GM18520 (cell line): ENCODE data around the gene COL1A1.

Experiments
- ATAC-seq: cut with Tn5 transposase; IDR thresholded peaks from one replicate; pipeline ENCODE4 v1.9.1; 2021; ENCODE audit not compliant: unreplicated experiment

The COL1A1 gene

GRCh38 chr17:50201276-50201854, at the start of gene COL1A1:
Gene COL1A1 (minus strand): TSS chr17:50201631. CDS start chr17:50201513, 118 bp downstream.
- ATAC-seq, result no peak

DNA sequence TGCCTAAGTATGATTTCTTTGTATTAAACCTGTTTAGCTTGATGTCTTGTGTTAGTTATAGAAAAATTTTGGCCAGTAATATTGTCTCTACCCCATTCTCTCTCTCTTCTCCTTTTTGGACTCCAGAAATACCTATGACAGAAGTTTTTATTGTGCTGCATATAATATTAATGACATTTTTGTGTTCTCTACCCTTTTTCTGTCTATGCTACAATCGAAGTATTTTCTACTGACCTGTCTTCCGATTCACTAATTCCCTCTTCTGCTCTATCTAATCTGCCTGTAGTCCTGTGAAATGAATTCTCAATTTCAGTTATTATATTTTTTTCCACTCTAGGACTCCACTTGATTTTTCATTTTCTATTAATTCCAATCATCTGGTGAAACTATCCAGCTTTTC, 46.8 kb upstream of the COL1A1 start:
- no peak for ATAC-seq

DNA sequence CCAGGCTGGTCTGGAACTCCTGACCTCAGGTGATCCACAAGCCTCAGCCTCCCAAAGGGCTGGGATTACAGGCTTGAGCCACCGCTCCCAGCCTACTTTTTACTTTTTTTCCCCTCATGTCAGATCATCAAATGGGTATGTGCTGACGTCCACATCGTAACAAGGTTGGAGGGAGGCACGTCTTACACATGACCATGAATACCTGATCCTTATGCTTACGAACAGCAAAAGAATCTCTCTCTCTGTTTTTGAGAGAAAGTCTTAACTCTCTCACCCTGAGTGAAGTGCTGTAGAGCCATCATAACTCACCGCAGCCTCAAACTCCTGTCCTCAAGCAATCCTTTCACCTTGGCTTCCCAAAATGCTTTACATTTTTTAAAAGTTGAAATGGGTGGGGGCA, 43.3 kb upstream of the COL1A1 start:
- no peak for ATAC-seq

- no peak for ATAC-seq
Measured at GRCh38 chr17:50241431-50241830, 40.0 kb upstream of the COL1A1 start.

DNA sequence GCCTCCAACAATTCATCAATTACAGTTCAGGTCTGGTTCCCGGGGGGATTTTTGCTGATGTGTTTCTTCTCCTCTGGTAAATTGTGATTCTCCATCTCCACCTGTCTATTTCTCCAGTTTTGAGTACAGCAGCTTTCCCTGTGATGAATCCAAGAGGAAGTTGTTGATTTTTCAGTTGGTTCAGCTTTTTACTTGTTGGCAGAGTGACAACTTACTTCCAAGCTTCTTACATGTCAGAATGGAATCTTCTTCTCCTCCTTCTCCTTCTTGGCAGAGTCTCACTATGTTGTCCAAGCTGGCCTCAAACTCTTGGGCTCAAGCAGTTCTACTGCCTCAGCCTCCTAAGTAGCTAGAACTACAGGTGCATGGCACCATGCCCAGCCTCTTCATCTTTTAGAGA, 39.4 kb upstream of the COL1A1 start:
- no peak for ATAC-seq

DNA sequence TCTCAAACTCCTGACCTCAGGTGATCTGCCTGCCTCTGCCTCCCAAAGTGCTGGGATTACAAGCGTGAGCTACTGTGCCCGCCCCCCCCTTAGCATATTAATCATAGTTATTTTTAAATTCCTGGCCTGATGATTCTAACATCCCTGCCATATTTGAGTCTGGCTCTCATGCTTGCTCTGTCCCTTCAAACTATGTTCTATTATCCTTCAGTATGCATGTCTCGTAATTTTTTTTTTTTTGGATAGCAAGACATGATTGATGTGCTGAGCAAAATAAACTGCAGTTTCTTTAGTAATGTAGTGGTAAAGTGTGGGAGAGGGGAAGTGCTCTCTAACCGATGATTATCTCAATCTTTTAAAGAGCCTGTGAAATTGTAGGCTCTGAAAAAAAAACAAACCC, 38.5 kb upstream of the COL1A1 start:
- ATAC-seq, result no peak

DNA sequence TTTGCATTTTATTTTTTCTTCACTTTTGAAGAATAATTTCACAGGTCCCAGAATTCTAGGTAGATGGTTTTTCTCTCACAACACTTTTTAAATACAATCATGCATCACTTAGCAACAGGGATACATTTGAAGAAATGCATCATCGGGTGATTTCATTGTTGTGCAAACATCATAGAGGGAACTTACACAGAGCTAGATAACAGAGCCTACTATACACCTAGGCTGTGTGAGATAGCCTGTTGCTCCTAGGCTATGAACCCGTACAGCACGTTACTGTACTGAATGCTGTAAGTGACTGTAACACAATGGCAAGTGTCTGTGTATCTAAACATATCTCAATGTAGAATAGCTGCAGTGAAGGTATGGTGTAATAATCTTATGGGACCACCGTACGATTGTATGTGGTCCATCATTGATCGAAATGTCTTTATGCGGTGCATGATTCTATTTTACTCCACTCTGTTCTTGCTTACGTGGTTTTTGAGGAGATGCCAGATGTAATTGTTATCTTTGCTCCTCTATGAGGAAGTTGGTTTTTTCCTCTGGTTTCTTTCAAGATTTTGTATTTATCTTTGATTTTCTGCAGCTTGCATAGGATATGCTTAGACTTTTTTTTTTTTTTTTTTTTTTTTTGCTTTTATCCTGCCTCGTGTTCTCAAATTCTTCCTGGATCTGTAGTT, 37.3 kb upstream of the COL1A1 start:
- ATAC-seq, result no peak

- ATAC-seq, result no peak
Measured at GRCh38 chr17:50237901-50238300, 36.5 kb upstream of the COL1A1 start.

DNA sequence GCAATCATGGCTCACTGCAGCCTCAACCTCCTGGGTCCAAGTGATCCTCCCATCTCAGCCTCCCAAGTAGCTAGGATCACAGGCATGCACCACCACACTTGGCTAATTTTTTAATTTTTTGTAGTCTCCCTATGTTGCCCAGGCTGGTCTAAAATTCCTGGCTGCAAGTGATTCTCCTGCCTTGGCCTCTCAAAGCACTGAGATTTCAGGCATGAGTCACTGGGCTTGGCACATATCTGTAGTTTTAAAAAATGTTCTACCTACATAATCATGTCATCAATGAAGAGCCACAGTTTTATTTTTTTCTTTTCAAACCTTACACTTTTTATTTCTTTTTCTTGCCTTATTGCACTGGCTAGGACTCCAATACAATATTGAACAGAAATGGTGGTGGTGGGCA, 33.1 kb upstream of the COL1A1 start:
- no peak for ATAC-seq

DNA sequence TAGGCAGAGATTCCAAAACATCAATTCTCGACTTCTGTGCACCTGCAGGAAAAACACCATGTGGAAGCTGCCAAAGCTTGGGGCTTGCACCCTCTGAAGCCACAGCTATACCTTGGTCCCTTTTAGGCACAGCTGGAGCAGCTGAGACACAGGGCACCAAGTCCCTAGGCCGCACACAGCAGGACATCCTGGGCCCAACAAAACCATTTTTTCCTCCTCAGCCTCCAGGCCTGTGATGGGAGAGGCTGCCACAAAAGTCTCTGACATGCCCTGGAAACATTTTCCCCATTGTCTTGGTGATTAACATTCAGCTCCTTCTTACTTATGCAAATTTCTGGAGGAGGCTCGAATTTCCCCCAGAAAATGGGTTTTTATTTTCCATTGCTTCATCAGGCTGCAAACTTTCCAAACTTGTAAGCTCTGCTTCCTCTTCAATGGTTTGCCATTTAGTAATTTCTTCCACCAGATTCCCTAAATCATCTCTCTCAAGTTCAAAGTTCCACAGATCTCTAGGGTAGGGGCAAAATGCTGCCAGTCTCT, 24.3 kb upstream of the COL1A1 start:
- ATAC-seq, result no peak

DNA sequence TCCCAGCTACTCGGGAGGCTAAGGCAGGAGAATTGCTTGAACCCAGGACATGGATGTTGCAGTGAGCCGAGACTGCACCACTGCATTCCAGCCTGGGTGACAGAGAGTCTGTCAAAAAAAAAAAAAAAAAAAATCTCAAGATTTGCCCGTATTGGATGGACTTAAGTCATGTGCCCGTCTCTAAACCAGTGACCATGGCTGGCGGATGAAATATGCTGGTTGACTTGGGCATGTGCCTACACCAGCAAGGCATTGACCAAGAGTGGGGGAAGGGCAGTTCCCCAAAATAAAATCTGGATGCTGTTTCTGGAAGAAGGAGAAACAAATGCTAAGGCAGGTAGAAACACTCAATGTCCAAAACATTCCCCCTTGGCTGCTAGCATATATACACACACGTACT, 21.5 kb upstream of the COL1A1 start:
- ATAC-seq, result no peak

- ATAC-seq, result no peak
Measured at GRCh38 chr17:50221864-50222545, 20.6 kb upstream of the COL1A1 start.

- ATAC-seq, result no peak
Measured at GRCh38 chr17:50221266-50221863, 19.9 kb upstream of the COL1A1 start.

DNA sequence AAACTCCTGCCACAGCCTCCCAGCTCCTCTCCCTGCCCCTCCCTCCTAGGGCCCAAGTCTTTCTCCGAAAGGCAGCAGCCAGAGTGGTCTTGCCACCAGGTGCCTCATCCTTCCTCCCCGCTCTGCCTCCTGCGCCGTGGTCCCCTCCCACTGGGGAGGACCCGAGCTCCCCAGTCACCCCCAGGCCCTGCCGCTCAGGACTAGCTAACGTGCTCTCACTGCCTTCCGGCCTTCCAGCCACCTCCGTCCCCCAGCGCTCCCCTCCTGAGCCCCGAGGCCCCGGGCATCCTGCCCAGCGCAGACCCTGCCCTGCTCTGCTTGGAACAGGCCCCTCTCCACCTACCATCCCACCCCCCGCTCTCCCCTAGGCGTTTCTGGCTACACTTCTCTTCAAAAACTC, 19.4 kb upstream of the COL1A1 start:
- no peak for ATAC-seq

DNA sequence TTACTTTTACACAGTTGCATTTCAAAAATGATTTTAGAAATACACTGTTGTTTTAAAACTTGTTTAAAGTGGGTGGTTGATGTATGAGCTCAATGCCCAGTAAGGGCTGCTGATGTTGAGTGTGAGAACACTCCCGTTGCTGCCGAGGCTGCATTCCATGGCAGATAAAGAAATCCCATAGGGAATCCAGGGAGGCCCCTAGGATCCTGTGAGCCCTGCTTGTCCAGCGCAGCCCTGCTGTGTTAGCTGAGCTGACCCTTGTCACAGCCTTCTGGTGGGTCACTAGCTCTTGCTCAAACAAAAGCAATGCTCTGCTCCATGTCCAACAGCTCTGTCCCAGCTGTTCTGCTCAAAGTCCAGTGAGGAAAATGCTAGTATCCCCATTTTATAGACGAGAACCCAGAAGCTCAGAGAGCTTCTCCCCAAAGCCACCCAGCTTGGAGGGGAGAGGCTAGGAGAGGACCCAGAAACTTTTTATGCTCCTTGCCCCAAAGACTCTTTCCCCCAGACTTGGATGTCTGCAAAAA, 18.6 kb upstream of the COL1A1 start:
- no peak for ATAC-seq

DNA sequence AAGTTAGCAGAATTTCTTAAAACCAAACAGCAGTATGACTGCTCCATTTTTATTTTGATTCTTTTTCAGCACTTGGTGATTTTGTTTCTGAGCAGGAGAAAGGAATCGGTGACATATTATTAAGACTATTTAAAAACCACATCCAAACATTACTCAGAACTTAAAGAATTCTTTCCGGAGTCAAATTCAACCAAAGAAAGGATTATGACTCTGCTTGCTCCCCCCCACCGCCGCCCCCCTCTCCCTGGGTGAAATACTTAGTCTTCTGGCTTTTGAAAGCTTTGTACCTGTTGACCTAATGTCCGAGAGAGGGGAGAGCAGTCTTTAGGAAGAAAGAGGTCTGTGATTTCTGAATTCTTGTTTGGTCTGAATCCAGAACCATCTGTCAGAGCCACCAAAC, 17.9 kb upstream of the COL1A1 start:
- ATAC-seq, result no peak

DNA sequence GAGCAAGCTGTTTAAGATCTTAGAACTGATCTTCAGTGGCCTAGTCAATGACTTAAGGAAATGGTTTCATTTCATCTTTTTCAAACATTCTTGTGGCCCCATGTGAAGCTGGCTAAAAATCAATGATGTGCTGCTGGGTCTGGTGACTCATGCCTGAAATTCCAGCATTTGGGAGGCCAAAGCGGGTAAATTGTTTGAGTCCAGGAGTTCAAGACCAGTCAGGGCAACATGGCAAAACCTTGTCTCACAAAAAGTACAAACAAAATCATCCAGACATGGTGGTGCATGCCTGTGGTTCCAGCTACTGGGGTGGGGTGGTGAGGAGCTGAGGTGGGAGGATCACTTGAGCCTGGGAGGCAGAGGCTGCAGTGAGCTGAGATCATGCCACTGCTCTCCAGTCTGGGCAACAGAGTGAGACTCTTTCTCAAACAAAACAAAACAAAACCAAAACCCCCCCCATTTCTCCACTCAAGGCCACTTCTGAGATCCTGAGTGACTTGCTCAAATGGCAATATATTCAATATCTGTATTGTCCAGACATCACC, 17.4 kb upstream of the COL1A1 start:
- no peak for ATAC-seq

- ATAC-seq, result no peak
Measured at GRCh38 chr17:50218071-50218759, 16.8 kb upstream of the COL1A1 start.

- ATAC-seq, result no peak
Measured at GRCh38 chr17:50217591-50217990, 16.2 kb upstream of the COL1A1 start.

- ATAC-seq, result no peak
Measured at GRCh38 chr17:50214976-50215760, 13.7 kb upstream of the COL1A1 start.
